ENCODE measurements around the gene TRIM31. TPM values are rescaled to one million over a fixed set of nuclear protein-coding genes. Genes with fewer than 3 reads are reported as not detected.

TRIM31 gene
- total and polyA plus RNA-seq, 2 donors (not counting 3 experiments of a cell fraction or from before 2014, with no cell fraction given), result not detected

- BruUV-seq (replicated peaks), result no TSS peak
- H3K9ac ChIP-seq (replicated peaks; ENCODE audit: extremely low read depth, insufficient read depth, low read length), result no peak overlapping the region
- no peak for TF ChIP-seq GATA2 (IDR thresholded peaks at IDR 0.05; ENCODE audit: insufficient read depth, insufficient read length, low read depth, low read length)
- TF ChIP-seq FOS (IDR thresholded peaks at IDR 0.05; ENCODE audit: borderline replicate concordance, insufficient read depth, low read length), result no peak
- no peak for TF ChIP-seq EZH2 (IDR thresholded peaks at IDR 0.05; ENCODE audit: borderline replicate concordance, low read depth, low read length, severe bottlenecking)
- no peak for TF ChIP-seq POLR2A (IDR thresholded peaks at IDR 0.05; ENCODE audit: low read depth, low read length)
- no peak for TF ChIP-seq JUN (IDR thresholded peaks at IDR 0.05; ENCODE audit: borderline replicate concordance, insufficient read depth, insufficient read length, low read depth)
- TF ChIP-seq, protein P1, sequence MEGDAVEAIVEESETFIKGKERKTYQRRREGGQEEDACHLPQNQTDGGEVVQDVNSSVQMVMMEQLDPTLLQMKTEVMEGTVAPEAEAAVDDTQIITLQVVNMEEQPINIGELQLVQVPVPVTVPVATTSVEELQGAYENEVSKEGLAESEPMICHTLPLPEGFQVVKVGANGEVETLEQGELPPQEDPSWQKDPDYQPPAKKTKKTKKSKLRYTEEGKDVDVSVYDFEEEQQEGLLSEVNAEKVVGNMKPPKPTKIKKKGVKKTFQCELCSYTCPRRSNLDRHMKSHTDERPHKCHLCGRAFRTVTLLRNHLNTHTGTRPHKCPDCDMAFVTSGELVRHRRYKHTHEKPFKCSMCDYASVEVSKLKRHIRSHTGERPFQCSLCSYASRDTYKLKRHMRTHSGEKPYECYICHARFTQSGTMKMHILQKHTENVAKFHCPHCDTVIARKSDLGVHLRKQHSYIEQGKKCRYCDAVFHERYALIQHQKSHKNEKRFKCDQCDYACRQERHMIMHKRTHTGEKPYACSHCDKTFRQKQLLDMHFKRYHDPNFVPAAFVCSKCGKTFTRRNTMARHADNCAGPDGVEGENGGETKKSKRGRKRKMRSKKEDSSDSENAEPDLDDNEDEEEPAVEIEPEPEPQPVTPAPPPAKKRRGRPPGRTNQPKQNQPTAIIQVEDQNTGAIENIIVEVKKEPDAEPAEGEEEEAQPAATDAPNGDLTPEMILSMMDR (IDR thresholded peaks at IDR 0.05; ENCODE audit: extremely low read depth in 1 of 2, insufficient read depth in 1 of 2, low read depth in 1 of 2, low read length in 2 of 2), result peak; percentile 95
- no peaks in the 10 kb centered on the region for H3K9me3 ChIP-seq (replicated peaks; ENCODE audit: control insufficient read depth, insufficient read depth, low read length)
- POLR2A ChIA-PET, result no interaction called here
- peak; percentile 57 for DNase-seq (ENCODE audit: low read depth, low spot score)
- dilution Hi-C loops (cut with MboI; ENCODE audit: extremely low pct_ligation_motif_present, low sequenced_read_pairs) (no loop called here), intact Hi-C loops (cut with micrococcal nuclease) (loop anchor here (1.0 to 10.0 kb wide), 3 partner anchors 28 to 283 kb away; no protein-coding TSS in a partner anchor)
- no peaks in the 10 kb centered on the region for H3K36me3 ChIP-seq (ENCODE audit: control insufficient read depth in 2 of 2, extremely low read depth in 1 of 2, insufficient read depth in 2 of 2, low read length in 2 of 2)
- H2AFZ ChIP-seq (ENCODE audit: low read depth, low read length), result no peak overlapping the region
- no peaks in the 10 kb centered on the region for H4K20me1 ChIP-seq (replicated peaks; ENCODE audit: control insufficient read depth, extremely low read depth, insufficient read depth, low read length)
- no peaks in the 10 kb centered on the region for H3K4me1 ChIP-seq (ENCODE audit: control insufficient read depth, extremely low read depth, insufficient read depth, low read length)
- H3K79me2 ChIP-seq (ENCODE audit: control insufficient read depth, insufficient read depth, low read length), result no peaks in the 10 kb centered on the region
- peak; percentile 95 for FAIRE-seq
- peaks cover 49 to 74% of the 10 kb centered on the region in 2 experiments for H3K27me3 ChIP-seq (ENCODE audit: control insufficient read depth in 2 of 2, insufficient read depth in 2 of 2, low read length in 2 of 2)
- no peaks in the 10 kb centered on the region for H3K9me1 ChIP-seq (replicated peaks; ENCODE audit: control insufficient read depth, extremely low read depth, insufficient read depth, low read length)
- no peak overlapping the region for H3K27ac ChIP-seq (ENCODE audit: insufficient read depth, low read depth, low read length)
- H3K4me3 ChIP-seq (replicated peaks in 1 of 3; ENCODE audit: insufficient read depth in 1 of 3, low read depth in 1 of 3, low read length in 3 of 3), result no peak overlapping the region
- H3K4me2 ChIP-seq (ENCODE audit: insufficient read depth, low read length), result no peak overlapping the region
- CTCF ChIA-PET, result interaction anchor here (0.6 to 12.2 kb wide), 44 partner anchors 8 to 477 kb away, joined by 3 to 311 read pairs (median 4); partner anchors contain the start of gene POLR1H
Observed at GRCh38 chr6:30130887-30131862, 18.3 kb upstream of the TRIM31 start.

Measured in endothelial cell of umbilical vein (primary cell).